CD8-positive, alpha-beta memory T cell (primary cell): ENCODE measurements around the gene NRSN2. TPM values are rescaled to one million over a fixed set of nuclear protein-coding genes. Genes with fewer than 3 reads are reported as not detected.

Source experiments
- CTCF ChIA-PET: fragments of 350-600 bp; sonication (Branson Sonifier 250); formaldehyde crosslinking; loops from one replicate; lab custom pipeline; 2021; ENCODE audit warnings: antibody characterized with exemption; lab: Charles Lee
- POLR2A ChIA-PET: fragments of 350-600 bp; sonication (Branson Sonifier 250); formaldehyde crosslinking; loops from one replicate; lab custom pipeline; 2021; ENCODE audit warnings: antibody characterized with exemption; lab: Charles Lee
- DNase-seq, 5 donors: peaks; one replicate each; pipeline versions ENCODE4 v3.0.0 to v3.0.0-alpha.2; 2020 to 2022; ENCODE audit warnings: mixed read lengths in 1 of 5
- H3K27ac ChIP-seq: one replicate; pipeline ENCODE4 v1.7.0; 2013; ENCODE audit warnings: low read depth, mild to moderate bottlenecking, low read length, moderate library complexity
- H3K27me3 ChIP-seq: 2 replicates; pipeline ENCODE4 v1.7.0; 2013; ENCODE audit warnings: low read length, mild to moderate bottlenecking; ENCODE audit not compliant: insufficient read depth, poor library complexity, severe bottlenecking
- H3K36me3 ChIP-seq: 2 replicates; pipeline ENCODE4 v1.7.0; 2013; ENCODE audit warnings: mild to moderate bottlenecking, low read length, moderate library complexity; ENCODE audit not compliant: insufficient read depth
- H3K4me1 ChIP-seq: 2 replicates; pipeline ENCODE4 v1.7.0; 2013; ENCODE audit warnings: mild to moderate bottlenecking, low read length, moderate library complexity; ENCODE audit not compliant: insufficient read depth
- H3K4me3 ChIP-seq: 2 replicates; pipeline ENCODE4 v1.7.0; 2013; ENCODE audit warnings: mild to moderate bottlenecking, low read length
- H3K9me3 ChIP-seq: 2 replicates; pipeline ENCODE4 v1.7.0; 2013; ENCODE audit warnings: mild to moderate bottlenecking, low read length
- H3K27ac Mint-ChIP-seq, 8 donors: one replicate each; pipeline ENCODE4 v1.8.0; 2020 to 2021; ENCODE audit warnings: mixed read lengths in 8 of 8, mild to moderate bottlenecking in 6 of 8, inconsistent platforms in 3 of 8, moderate library complexity in 3 of 8
- H3K27me3 Mint-ChIP-seq, 2 donors: one replicate each; pipeline ENCODE4 v1.8.0; 2020 to 2021; ENCODE audit warnings: mixed read lengths in 2 of 2, mild to moderate bottlenecking in 1 of 2, moderate library complexity in 1 of 2
- H3K36me3 Mint-ChIP-seq, 3 donors: one replicate each; pipeline ENCODE4 v1.8.0; 2020 to 2021; ENCODE audit warnings: mixed read lengths in 3 of 3, inconsistent platforms in 1 of 3, mild to moderate bottlenecking in 1 of 3
- H3K4me1 Mint-ChIP-seq, 3 donors: one replicate each; pipeline ENCODE4 v1.8.0; 2020 to 2021; ENCODE audit warnings: mixed read lengths in 3 of 3, inconsistent platforms in 1 of 3, mild to moderate bottlenecking in 1 of 3
- H3K4me3 Mint-ChIP-seq, 7 donors: one replicate each; pipeline ENCODE4 v1.8.0; 2020 to 2021; ENCODE audit warnings: mixed read lengths in 7 of 7, mild to moderate bottlenecking in 6 of 7, moderate library complexity in 4 of 7, inconsistent platforms in 2 of 7
- H3K9me3 Mint-ChIP-seq, 5 donors: one replicate each; pipeline ENCODE4 v1.8.0; 2020 to 2022; ENCODE audit warnings: mixed read lengths in 5 of 5, mild to moderate bottlenecking in 3 of 5, moderate library complexity in 2 of 5, inconsistent platforms in 1 of 5
- polyA plus RNA-seq: library from polyadenylated mRNA; unstranded; fragments of 300-500 nt; fragmentation: Illumina TruSeq; gene quantifications from one replicate; pipeline ENCODE4 v1.2.3, GENCODE V29; 2021
- total RNA-seq, 2 experiments: library from RNA; stranded (reverse); gene quantifications; one replicate each; pipeline ENCODE4 v1.2.3, GENCODE V29; 2021

The NRSN2 gene
- total RNA-seq (1 to 10 TPM; 7.6 to 9.5 TPM), polyA plus RNA-seq (1.0 TPM)

GRCh38 chr20:346640-347316 lies at the start of gene NRSN2:
NRSN2 (plus strand) TSS chr20:347111; CDS start chr20:349644, 2,533 bp downstream.
- POLR2A ChIA-PET = no interaction called here
- CTCF ChIA-PET = interaction anchor here (1.3 to 2.1 kb wide), 2 partner anchors 16 to 22 kb away, joined by 5 to 11 read pairs; no protein-coding TSS in a partner anchor

GRCh38 chr20:297925-298775 lies 48.8 kb upstream of the NRSN2 start:
- H3K4me1 ChIP-seq = peaks cover 26% of the 10 kb centered on the region
- peaks cover 0 to 24% (median 2%) of the 10 kb centered on the region in 3 donors for H3K36me3 Mint-ChIP-seq
- H3K4me3 ChIP-seq = peak overlapping the region; percentile 95
- ChIA-PET CTCF (interaction anchor here (0.9 to 3.4 kb wide), 5 partner anchors 11 to 33 kb away, joined by 3 to 17 read pairs (median 7); partner anchors contain the start of gene SOX12), POLR2A (interaction anchor here (0.7 to 4.5 kb wide), 5 partner anchors 12 to 32 kb away, joined by 3 to 62 read pairs (median 4); partner anchors contain the start of gene SOX12)
- H3K36me3 ChIP-seq = peaks cover 6% of the 10 kb centered on the region
- no peaks in the 10 kb centered on the region for H3K9me3 ChIP-seq
- DNase-seq = peak; percentile 13 to 68 (median 36)
- peak overlapping the region; percentile 96 to 100 (median 98) for H3K4me3 Mint-ChIP-seq
- H3K9me3 Mint-ChIP-seq = peaks cover 0 to 4% (median 0%) of the 10 kb centered on the region in 5 donors
- H3K27me3 Mint-ChIP-seq = peaks cover 0 to 2% of the 10 kb centered on the region in 2 donors
- no peaks in the 10 kb centered on the region for H3K27me3 ChIP-seq
- H3K27ac Mint-ChIP-seq = peak overlapping the region; percentile 86 to 99 (median 98)
- peak overlapping the region; percentile 84 for H3K27ac ChIP-seq
- peaks cover 37 to 47% (median 42%) of the 10 kb centered on the region in 3 donors for H3K4me1 Mint-ChIP-seq

More at GRCh38 chr20:346640-347316, at the start of gene NRSN2:
- Mint-ChIP-seq H3K9me3 (no peaks in the 10 kb centered on the region), H3K27me3 (peaks cover 0 to 6% of the 10 kb centered on the region in 2 donors), H3K27ac (peak within 1 kb of the TSS in 7 of 8 donors; percentile 15 to 92 (median 72)), H3K36me3 (peaks cover 1 to 3% (median 3%) of the 10 kb centered on the region in 3 donors), H3K4me3 (peak within 1 kb of the TSS; percentile 81 to 96 (median 89)), H3K4me1 (peaks cover 11 to 14% (median 13%) of the 10 kb centered on the region in 3 donors)
- Histone ChIP-seq H3K27me3 (no peaks in the 10 kb centered on the region), H3K4me1 (peaks cover 6% of the 10 kb centered on the region), H3K36me3 (no peaks in the 10 kb centered on the region), H3K9me3 (no peaks in the 10 kb centered on the region), H3K4me3 (peak within 1 kb of the TSS; percentile 73), H3K27ac (peak within 1 kb of the TSS; percentile 54)
- peak in 1 of 5 donors; percentile 47 for DNase-seq

GRCh38 chr20:298776-299391 lies 48.0 kb upstream of the NRSN2 start:
- no peaks in the 10 kb centered on the region for H3K27me3 ChIP-seq
- H3K4me1 Mint-ChIP-seq = peaks cover 37 to 47% (median 42%) of the 10 kb centered on the region in 3 donors
- H3K9me3 ChIP-seq = no peaks in the 10 kb centered on the region
- ChIA-PET POLR2A (interaction anchor here (1.0 to 4.5 kb wide), 4 partner anchors 11 to 33 kb away, joined by 3 to 62 read pairs (median 5); partner anchors contain the start of gene SOX12), CTCF (interaction anchor here (1.2 to 3.4 kb wide), 4 partner anchors 11 to 33 kb away, joined by 3 to 17 read pairs (median 10); partner anchors contain the start of gene SOX12)
- no peak for DNase-seq
- peaks cover 0 to 24% (median 2%) of the 10 kb centered on the region in 3 donors for H3K36me3 Mint-ChIP-seq
- H3K27ac Mint-ChIP-seq = peak overlapping the region; percentile 86 to 99 (median 98)
- peak overlapping the region; percentile 95 for H3K4me3 ChIP-seq
- peaks cover 0 to 4% (median 0%) of the 10 kb centered on the region in 5 donors for H3K9me3 Mint-ChIP-seq
- H3K36me3 ChIP-seq = peaks cover 6% of the 10 kb centered on the region
- peak overlapping the region; percentile 84 for H3K27ac ChIP-seq
- peaks cover 26% of the 10 kb centered on the region for H3K4me1 ChIP-seq
- H3K4me3 Mint-ChIP-seq = peak overlapping the region; percentile 96 to 100 (median 98)
- H3K27me3 Mint-ChIP-seq = peaks cover 0 to 2% of the 10 kb centered on the region in 2 donors

- POLR2A ChIA-PET = interaction anchor here (4.5 kb wide), 1 partner anchor 24 kb away, joined by 62 read pairs; the partner anchor contains the start of gene SOX12
- peaks cover 0 to 2% of the 10 kb centered on the region in 2 donors for H3K27me3 Mint-ChIP-seq
- Histone ChIP-seq H3K36me3 (peaks cover 6% of the 10 kb centered on the region), H3K4me1 (peaks cover 26% of the 10 kb centered on the region), H3K27me3 (no peaks in the 10 kb centered on the region), H3K9me3 (no peaks in the 10 kb centered on the region), H3K4me3 (no peak overlapping the region), H3K27ac (no peak overlapping the region)
- H3K27ac Mint-ChIP-seq = peak overlapping the region in 5 of 8 donors; percentile 8 to 99 (median 62)
- DNase-seq = no peak
- peaks cover 0 to 4% (median 0%) of the 10 kb centered on the region in 5 donors for H3K9me3 Mint-ChIP-seq
- H3K4me3 Mint-ChIP-seq = peak overlapping the region in 6 of 7 donors; percentile 18 to 100 (median 55)
- peaks cover 0 to 24% (median 2%) of the 10 kb centered on the region in 3 donors for H3K36me3 Mint-ChIP-seq
- CTCF ChIA-PET = interaction anchor here (1.0 to 3.0 kb wide), 3 partner anchors 24 to 34 kb away, joined by 3 to 14 read pairs (median 3); partner anchors contain the start of gene SOX12
- H3K4me1 Mint-ChIP-seq = peaks cover 37 to 47% (median 42%) of the 10 kb centered on the region in 3 donors
Measured at GRCh38 chr20:300345-300990, 46.4 kb upstream of the NRSN2 start.

GRCh38 chr20:301886-302848 lies 44.7 kb upstream of the NRSN2 start:
- H3K4me3 Mint-ChIP-seq = no peak overlapping the region
- Histone ChIP-seq H3K9me3 (no peaks in the 10 kb centered on the region), H3K4me1 (peaks cover 16% of the 10 kb centered on the region), H3K4me3 (no peak overlapping the region), H3K36me3 (peaks cover 6% of the 10 kb centered on the region), H3K27me3 (no peaks in the 10 kb centered on the region), H3K27ac (no peak overlapping the region)
- peaks cover 28 to 33% (median 29%) of the 10 kb centered on the region in 3 donors for H3K4me1 Mint-ChIP-seq
- CTCF ChIA-PET = interaction anchor here (1.3 to 1.4 kb wide), 2 partner anchors 22 to 36 kb away, joined by 3 read pairs; no protein-coding TSS in a partner anchor
- peaks cover 0 to 3% (median 0%) of the 10 kb centered on the region in 5 donors for H3K9me3 Mint-ChIP-seq
- peaks cover 0 to 2% of the 10 kb centered on the region in 2 donors for H3K27me3 Mint-ChIP-seq
- H3K36me3 Mint-ChIP-seq = peaks cover 0 to 20% (median 2%) of the 10 kb centered on the region in 3 donors
- peak overlapping the region in 4 of 8 donors; percentile 3 to 88 (median 60) for H3K27ac Mint-ChIP-seq
- POLR2A ChIA-PET = interaction anchor here (0.6 kb wide), 1 partner anchor 8 kb away, joined by 5 read pairs; no protein-coding TSS in a partner anchor
- DNase-seq = no peak

GRCh38 chr20:305745-306144 lies 41.2 kb upstream of the NRSN2 start:
- CTCF ChIA-PET = interaction anchor here (1.0 to 1.2 kb wide), 3 partner anchors 16 to 39 kb away, joined by 3 to 4 read pairs (median 3); no protein-coding TSS in a partner anchor
- POLR2A ChIA-PET = no interaction called here

More at GRCh38 chr20:305745-306144, 41.2 kb upstream of the NRSN2 start:
- Mint-ChIP-seq H3K4me1 (peaks cover 14 to 17% (median 14%) of the 10 kb centered on the region in 3 donors), H3K27ac (no peak overlapping the region), H3K4me3 (no peak overlapping the region), H3K9me3 (no peaks in the 10 kb centered on the region), H3K27me3 (no peaks in the 10 kb centered on the region), H3K36me3 (peaks cover 0 to 4% (median 2%) of the 10 kb centered on the region in 3 donors)
- Histone ChIP-seq H3K4me3 (no peak overlapping the region), H3K9me3 (no peaks in the 10 kb centered on the region), H3K36me3 (no peaks in the 10 kb centered on the region), H3K27me3 (no peaks in the 10 kb centered on the region), H3K4me1 (peaks cover 11% of the 10 kb centered on the region), H3K27ac (no peak overlapping the region)
- no peak for DNase-seq
